EL (cell line): ENCODE measurements around the gene MAPK8.
"Not testable (repeated sequence)": the region's sequence is repeated elsewhere in the genome, so short reads cannot be mapped to it uniquely, and the experiment has no call there.

Experiments
- DNase-seq: peaks from one replicate; pipeline ENCODE4 v3.0.0-alpha.2; 2016

The MAPK8 gene

GRCh38 chr10:48306265-48306869, at the start of gene MAPK8:
Gene MAPK8, plus strand, starts transcription at chr10:48306677. Its CDS starts 94,984 bp downstream, at chr10:48401661.
- DNase-seq: peak; percentile 89

- DNase-seq: no peak
Measured at GRCh38 chr10:48257407-48257961, 49.0 kb upstream of the MAPK8 start.

GRCh38 chr10:48258105-48258504, 48.4 kb upstream of the MAPK8 start:
- no peak for DNase-seq

GRCh38 chr10:48266528-48266927, 39.9 kb upstream of the MAPK8 start:
- no peak for DNase-seq

- no peak for DNase-seq
Measured at GRCh38 chr10:48271047-48271730, 35.3 kb upstream of the MAPK8 start.

GRCh38 chr10:48272682-48273081, 33.8 kb upstream of the MAPK8 start:
- no peak for DNase-seq

GRCh38 chr10:48273741-48274140, 32.7 kb upstream of the MAPK8 start:
- DNase-seq: no peak

GRCh38 chr10:48274636-48275035, 31.8 kb upstream of the MAPK8 start, which contains the start of gene FRMPD2:
Gene FRMPD2, minus strand, starts transcription at chr10:48274696. Its CDS starts 129 bp downstream, at chr10:48274567.
- DNase-seq: no peak

GRCh38 chr10:48277093-48277492, 29.4 kb upstream of the MAPK8 start:
- DNase-seq: no peak

GRCh38 chr10:48279081-48279751, 27.3 kb upstream of the MAPK8 start:
- DNase-seq: no peak

- DNase-seq: not testable (repeated sequence)
Measured at GRCh38 chr10:48281697-48282096, 24.8 kb upstream of the MAPK8 start.

- DNase-seq: no peak
Measured at GRCh38 chr10:48282829-48283228, 23.6 kb upstream of the MAPK8 start.

- no peak for DNase-seq
Measured at GRCh38 chr10:48284002-48284546, 22.4 kb upstream of the MAPK8 start.

GRCh38 chr10:48284811-48285210, 21.7 kb upstream of the MAPK8 start:
- no peak for DNase-seq

GRCh38 chr10:48285710-48286109, 20.8 kb upstream of the MAPK8 start:
- no peak for DNase-seq

GRCh38 chr10:48286356-48286755, 20.1 kb upstream of the MAPK8 start:
- no peak for DNase-seq

GRCh38 chr10:48287417-48288391, 18.8 kb upstream of the MAPK8 start:
- DNase-seq: no peak

GRCh38 chr10:48288661-48289060, 17.8 kb upstream of the MAPK8 start:
- DNase-seq: no peak

- peak; percentile 51 for DNase-seq
Measured at GRCh38 chr10:48289501-48290238, 16.8 kb upstream of the MAPK8 start.

- DNase-seq: no peak
Measured at GRCh38 chr10:48290286-48290685, 16.2 kb upstream of the MAPK8 start.

- peak; percentile 20 for DNase-seq
Measured at GRCh38 chr10:48291190-48291589, 15.3 kb upstream of the MAPK8 start.
